IPS DF 6.9 (cell line): ENCODE measurements around the gene PDIA2.

Source experiments
- DNase-seq: peaks from one replicate; pipeline ENCODE4 v3.0.0-alpha.2; 2013; ENCODE audit warnings: low read depth, low spot score
- H3K27ac ChIP-seq: one replicate; pipeline ENCODE4 v1.5.1; 2013; ENCODE audit warnings: low read length, control low read depth
- H3K27me3 ChIP-seq: 2 replicates; pipeline ENCODE4 v1.6.1; 2013; ENCODE audit warnings: mild to moderate bottlenecking, low read length; ENCODE audit not compliant: control insufficient read depth, insufficient read depth
- H3K36me3 ChIP-seq: 2 replicates; pipeline ENCODE4 v1.6.1; 2013; ENCODE audit warnings: low read length; ENCODE audit not compliant: control insufficient read depth, insufficient read depth
- H3K4me1 ChIP-seq: 2 replicates; pipeline ENCODE4 v1.6.1; 2013; ENCODE audit warnings: low read length; ENCODE audit not compliant: control insufficient read depth, insufficient read depth
- H3K4me3 ChIP-seq: 2 replicates; pipeline ENCODE4 v1.5.1; 2013; ENCODE audit warnings: mild to moderate bottlenecking, low read length
- H3K9me3 ChIP-seq: 2 replicates; pipeline ENCODE4 v1.6.1; 2013; ENCODE audit warnings: low read length, inconsistent platforms; ENCODE audit not compliant: control insufficient read depth, insufficient read depth
- WGBS: extraction: QIAGEN DNeasy Blood & Tissue Kit; methylation state at CpG from one replicate; pipeline ENCODE4 v1.1.7; 2013; ENCODE audit warnings: mixed read lengths, missing lambda C conversion rate; ENCODE audit not compliant: insufficient read length, insufficient coverage; 5-methylcytosine and 5-hydroxymethylcytosine counted together

The PDIA2 gene

GRCh38 chr16:287298-287811, 4.4 kb downstream of the PDIA2 start:
- Histone ChIP-seq H3K9me3 (no peaks in the 10 kb centered on the region), H3K27ac (no peak overlapping the region), H3K27me3 (no peaks in the 10 kb centered on the region), H3K4me3 (no peak overlapping the region), H3K4me1 (no peaks in the 10 kb centered on the region), H3K36me3 (peaks cover 28% of the 10 kb centered on the region)
- no CpG with 5 or more reads among the region's 16 CpGs for WGBS
- no peak for DNase-seq

- Histone ChIP-seq H3K4me1 (no peaks in the 10 kb centered on the region), H3K36me3 (peaks cover 34% of the 10 kb centered on the region), H3K4me3 (no peak overlapping the region), H3K27ac (no peak overlapping the region), H3K27me3 (no peaks in the 10 kb centered on the region), H3K9me3 (no peaks in the 10 kb centered on the region)
- DNase-seq: no peak
- WGBS: no CpG with 5 or more reads among the region's 33 CpGs
Measured at GRCh38 chr16:287981-288920, 5.3 kb downstream of the PDIA2 start.

GRCh38 chr16:289395-289997, 6.5 kb downstream of the PDIA2 start:
- WGBS: no CpG with 5 or more reads among the region's 22 CpGs
- H3K27me3 ChIP-seq: no peaks in the 10 kb centered on the region

GRCh38 chr16:290015-290680, 7.2 kb downstream of the PDIA2 start:
- H3K9me3 ChIP-seq: no peaks in the 10 kb centered on the region
- no peak for DNase-seq
- no peaks in the 10 kb centered on the region for H3K4me1 ChIP-seq
- H3K36me3 ChIP-seq: peaks cover 37% of the 10 kb centered on the region
- H3K27ac ChIP-seq: no peak overlapping the region
- H3K27me3 ChIP-seq: no peaks in the 10 kb centered on the region
- WGBS: no CpG with 5 or more reads among the region's 25 CpGs
- H3K4me3 ChIP-seq: no peak overlapping the region

More at GRCh38 chr16:289395-289997, 6.5 kb downstream of the PDIA2 start:
- Histone ChIP-seq H3K36me3 (peaks cover 37% of the 10 kb centered on the region), H3K4me1 (no peaks in the 10 kb centered on the region), H3K27ac (no peak overlapping the region), H3K9me3 (no peaks in the 10 kb centered on the region), H3K4me3 (no peak overlapping the region)
- no peak for DNase-seq

GRCh38 chr16:290681-291405, 7.9 kb downstream of the PDIA2 start:
- Histone ChIP-seq H3K4me3 (no peak overlapping the region), H3K27ac (no peak overlapping the region), H3K36me3 (peaks cover 37% of the 10 kb centered on the region), H3K27me3 (no peaks in the 10 kb centered on the region), H3K4me1 (no peaks in the 10 kb centered on the region), H3K9me3 (no peaks in the 10 kb centered on the region)
- no CpG with 5 or more reads among the region's 50 CpGs for WGBS
- no peak for DNase-seq

- no peak for DNase-seq
- Histone ChIP-seq H3K4me3 (no peak overlapping the region), H3K36me3 (peaks cover 35% of the 10 kb centered on the region), H3K9me3 (no peaks in the 10 kb centered on the region), H3K27me3 (no peaks in the 10 kb centered on the region), H3K4me1 (no peaks in the 10 kb centered on the region), H3K27ac (no peak overlapping the region)
- WGBS: no CpG with 5 or more reads among the region's 17 CpGs
Measured at GRCh38 chr16:291539-291938, 8.6 kb downstream of the PDIA2 start.

- no peak overlapping the region for H3K4me3 ChIP-seq
- no peak overlapping the region for H3K27ac ChIP-seq
- H3K27me3 ChIP-seq: no peaks in the 10 kb centered on the region
- WGBS: no CpG with 5 or more reads among the region's 32 CpGs
- no peaks in the 10 kb centered on the region for H3K4me1 ChIP-seq
- H3K9me3 ChIP-seq: no peaks in the 10 kb centered on the region
- no peak for DNase-seq
- H3K36me3 ChIP-seq: peaks cover 37% of the 10 kb centered on the region
Measured at GRCh38 chr16:293043-293775, 10.2 kb downstream of the PDIA2 start.

GRCh38 chr16:296276-296675, 13.3 kb downstream of the PDIA2 start:
- H3K36me3 ChIP-seq: peaks cover 25% of the 10 kb centered on the region
- no CpG with 5 or more reads among the region's 14 CpGs for WGBS
- DNase-seq: no peak

GRCh38 chr16:296806-297510, 14.0 kb downstream of the PDIA2 start:
- H3K27ac ChIP-seq: no peak overlapping the region
- WGBS: no CpG with 5 or more reads among the region's 37 CpGs
- H3K36me3 ChIP-seq: peaks cover 20% of the 10 kb centered on the region
- H3K4me1 ChIP-seq: no peaks in the 10 kb centered on the region
- no peak overlapping the region for H3K4me3 ChIP-seq
- no peaks in the 10 kb centered on the region for H3K27me3 ChIP-seq
- DNase-seq: no peak
- no peaks in the 10 kb centered on the region for H3K9me3 ChIP-seq

More at GRCh38 chr16:296276-296675, 13.3 kb downstream of the PDIA2 start:
- H3K27me3 ChIP-seq: no peaks in the 10 kb centered on the region
- H3K9me3 ChIP-seq: no peaks in the 10 kb centered on the region
- no peak overlapping the region for H3K27ac ChIP-seq
- H3K4me1 ChIP-seq: no peaks in the 10 kb centered on the region
- H3K4me3 ChIP-seq: no peak overlapping the region
